Activated T-helper 1 cell treated with Interleukin-2 at 50 U/mL for 16 hours (primary cell): ENCODE data around the gene FRG2.
"Not testable (repeated sequence)": the region's sequence is repeated elsewhere in the genome, so short reads cannot be mapped to it uniquely, and the experiment has no call there.

Experiments used
- DNase-seq: peaks from one replicate; pipeline ENCODE4 v3.0.0-alpha.2; 2020; ENCODE audit warnings: low read depth

The FRG2 gene

DNA sequence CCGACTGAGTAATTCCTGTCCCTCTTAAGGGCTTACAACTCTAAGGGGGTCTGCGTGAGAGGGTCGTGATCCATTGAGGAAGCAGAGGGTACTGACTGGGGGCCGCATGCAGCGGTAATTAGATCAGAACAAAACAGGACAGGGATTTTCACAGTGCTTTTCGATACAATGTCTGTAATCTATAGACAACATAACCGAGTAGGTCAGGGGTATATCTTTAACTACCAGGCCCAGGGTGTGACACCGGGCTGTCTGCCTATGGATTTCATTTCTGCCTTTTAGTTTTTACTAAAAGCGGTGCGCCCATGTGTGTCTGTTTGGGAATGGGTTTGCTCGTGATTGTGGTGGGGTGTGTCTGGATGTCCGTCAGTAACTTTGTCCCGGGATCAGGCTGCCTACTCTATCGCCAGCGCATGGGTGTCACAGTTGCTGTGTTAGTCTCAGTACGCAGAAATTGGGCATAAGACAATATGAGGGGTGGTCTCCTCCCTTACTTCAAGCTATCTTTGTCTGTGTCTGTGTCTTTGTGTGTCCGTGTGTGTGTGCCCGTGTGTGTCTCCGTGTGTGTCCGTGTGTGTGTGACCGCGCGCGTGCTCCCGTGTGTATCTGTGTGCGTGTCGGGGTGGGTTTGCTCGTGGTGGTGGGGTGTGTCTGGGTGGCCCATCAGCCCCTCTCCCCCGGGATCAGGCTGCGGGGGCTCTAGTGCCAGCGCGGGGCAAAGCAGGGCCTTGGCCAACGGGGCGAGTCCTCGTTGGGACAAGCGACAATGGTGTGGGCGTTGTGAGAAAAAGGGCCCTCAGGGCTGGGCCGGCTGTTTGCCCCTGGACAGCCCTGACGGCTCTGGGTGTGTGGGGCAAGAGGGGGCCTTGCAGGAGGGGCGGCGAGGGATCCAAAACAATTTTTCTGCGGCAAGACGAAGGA, 10.4 kb downstream of the FRG2 start:
- no peak for DNase-seq

DNA sequence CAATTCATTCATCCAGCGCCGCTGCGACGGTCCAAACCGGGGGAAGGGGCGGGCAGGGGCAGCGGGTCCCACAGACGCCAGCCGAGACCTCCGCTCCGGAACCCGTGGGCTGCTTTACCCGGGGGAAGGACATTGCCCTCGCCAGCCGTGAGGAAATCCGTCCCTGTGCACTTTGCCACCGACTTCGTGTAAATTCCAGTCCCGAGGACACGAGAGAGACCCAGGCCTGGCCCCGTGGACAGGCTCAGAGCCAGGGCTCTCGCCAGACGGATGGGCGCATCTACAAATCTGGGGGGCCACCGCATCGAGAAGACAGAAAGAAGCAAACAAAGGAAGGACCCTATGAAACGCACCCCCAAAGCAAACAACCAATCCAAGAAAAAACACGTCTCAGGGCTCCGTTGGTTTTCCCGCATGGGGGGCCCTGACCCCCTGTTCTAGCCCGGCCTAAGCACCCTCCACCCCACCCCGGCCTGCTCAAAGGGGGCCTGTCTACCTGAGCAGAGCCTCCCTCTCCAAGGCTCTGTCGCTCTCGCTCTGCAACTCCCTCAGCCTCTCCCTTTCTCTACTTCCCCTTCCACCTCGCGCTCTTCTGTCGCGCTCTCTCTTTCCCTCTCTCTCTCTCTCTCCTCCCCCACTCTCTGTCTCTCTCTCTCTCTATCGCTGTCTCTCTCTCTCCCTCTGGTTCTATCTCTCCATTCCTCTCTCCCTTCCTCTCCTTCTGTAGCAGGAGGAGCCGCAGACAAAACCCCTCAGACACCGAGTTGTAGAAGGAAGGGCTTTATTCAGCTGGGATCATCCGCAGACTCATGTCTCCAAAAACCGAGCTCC, 11.3 kb downstream of the FRG2 start:
- no peak for DNase-seq

DNA sequence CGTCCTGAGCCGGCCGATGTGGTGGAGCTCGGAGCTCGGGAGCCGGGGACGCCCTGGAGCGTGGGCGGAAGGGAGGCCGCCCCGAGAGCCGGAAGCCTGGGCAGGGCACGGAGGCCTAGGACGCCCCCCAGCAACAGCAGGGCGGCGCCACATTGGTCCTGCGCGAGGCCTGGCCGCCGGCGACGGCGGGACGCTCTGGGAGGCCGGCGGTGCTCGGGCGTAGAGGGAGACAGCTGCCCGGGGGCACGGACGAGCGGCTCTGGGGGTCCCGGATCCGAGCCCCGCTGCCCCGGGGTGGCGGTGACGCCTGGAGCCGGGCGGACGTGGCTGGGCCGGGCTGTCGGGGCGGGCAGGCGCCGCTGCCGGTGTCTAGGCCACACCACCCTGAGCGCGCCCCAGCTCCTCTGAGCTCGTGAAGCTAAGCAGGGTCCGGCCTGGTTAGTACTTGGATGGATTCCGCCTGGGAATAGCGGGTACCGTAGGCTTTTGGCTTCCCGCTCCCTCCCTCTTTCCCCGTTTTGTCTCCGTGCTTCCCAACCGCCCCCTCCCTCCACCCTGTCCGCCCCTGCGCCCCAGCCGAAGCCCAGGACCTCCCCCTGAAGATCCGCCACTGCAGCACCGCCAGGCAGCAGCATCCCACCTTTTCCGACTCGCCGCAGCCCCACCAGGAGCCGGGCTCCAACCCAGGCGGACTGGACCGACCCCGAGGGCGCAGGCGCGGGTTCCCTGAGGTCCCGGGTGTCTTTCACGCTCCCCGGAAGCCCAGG, 12.1 kb downstream of the FRG2 start:
- no peak for DNase-seq

DNA sequence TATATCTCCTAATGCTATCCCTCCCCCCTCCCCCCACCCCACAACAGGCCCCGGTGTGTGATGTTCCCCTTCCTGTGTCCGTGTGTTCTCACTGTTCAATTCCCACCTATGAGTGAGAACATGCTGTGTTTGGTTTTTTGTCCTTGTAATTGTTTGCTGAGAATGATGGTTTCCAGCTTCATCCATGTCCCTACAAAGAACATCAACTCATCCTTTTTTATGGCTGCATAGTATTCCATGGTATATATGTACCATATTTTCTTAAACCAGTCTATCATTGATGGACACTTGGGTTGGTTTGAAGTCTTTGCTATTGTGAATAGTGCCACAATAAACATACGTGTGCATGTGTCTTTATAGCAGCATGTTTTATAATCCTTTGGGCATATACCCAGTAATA, 37.1 kb downstream of the FRG2 start:
- not testable (repeated sequence) for DNase-seq

DNA sequence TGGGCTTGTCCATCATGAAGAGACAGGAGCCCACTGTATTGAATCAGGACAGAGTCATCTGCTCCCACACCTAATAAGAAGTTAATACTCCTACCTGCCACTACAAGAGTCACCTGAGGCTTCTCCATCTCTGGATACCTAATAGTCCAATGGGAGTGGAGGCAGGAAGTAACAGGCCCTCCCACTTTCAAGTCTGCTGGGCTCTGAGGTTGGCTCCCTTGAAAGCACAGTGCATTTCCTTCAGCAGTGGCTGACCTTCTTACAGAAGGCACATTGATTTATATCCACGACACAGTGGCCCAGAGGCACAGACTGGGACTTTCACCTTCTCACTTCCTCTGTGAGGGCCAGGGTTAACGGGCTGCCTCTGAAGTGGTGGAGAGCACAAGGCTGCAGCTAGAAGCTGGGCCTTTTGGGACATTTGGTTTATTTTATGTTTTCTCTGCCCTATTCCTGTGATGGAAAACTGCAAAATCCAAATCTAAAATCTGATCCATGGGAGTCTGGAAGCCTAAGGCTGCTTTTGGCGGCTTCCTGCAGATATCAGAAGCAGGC, 38.1 kb downstream of the FRG2 start:
- no peak for DNase-seq

DNA sequence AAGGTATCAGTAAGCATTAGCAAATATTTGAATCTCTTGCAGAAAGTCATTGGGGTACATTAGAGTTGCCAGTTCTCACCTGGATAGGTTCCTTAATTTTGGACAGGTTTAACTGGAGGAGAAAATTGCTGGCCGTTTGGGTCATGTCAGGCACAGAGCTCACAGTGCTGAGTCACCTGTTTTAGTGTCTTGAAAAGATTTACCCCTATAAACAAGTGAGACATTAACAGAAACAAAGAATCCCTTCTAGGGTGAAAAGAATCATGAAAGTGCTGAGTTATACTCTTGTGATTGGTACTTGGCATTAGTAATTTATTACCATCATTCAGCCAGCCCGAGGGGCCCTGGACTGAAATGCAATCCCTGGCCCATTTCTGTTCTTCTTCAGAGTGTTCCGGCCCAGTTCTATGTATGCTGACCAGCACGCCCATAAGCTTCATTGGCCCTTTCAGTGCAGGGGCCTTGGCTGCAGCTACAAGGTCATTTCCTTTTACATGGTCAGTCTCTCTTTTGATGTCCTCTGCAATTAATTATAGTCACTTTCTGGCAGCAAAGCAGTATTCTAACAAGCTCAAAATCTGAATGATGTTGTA, 41.3 kb downstream of the FRG2 start:
- DNase-seq: not testable (repeated sequence)

DNA sequence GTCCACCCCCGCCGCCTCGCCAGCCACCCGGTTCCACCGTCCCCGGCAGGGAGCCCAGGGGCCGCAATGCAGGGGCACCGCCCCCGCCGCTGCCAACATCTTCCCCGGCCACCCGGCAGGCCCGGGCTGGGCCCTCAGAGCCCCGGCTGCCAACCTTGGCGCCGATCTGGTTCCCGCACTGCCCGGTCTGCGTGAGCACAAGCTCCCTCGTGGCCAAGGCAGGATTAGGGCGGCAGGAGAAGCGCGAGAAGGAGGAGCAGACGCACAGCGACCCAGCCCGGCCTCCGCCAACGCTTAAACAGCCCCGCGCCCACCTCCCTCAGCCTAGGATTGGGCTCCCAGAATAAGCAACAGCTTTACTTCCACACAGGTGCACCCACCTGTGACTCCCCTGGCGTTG, 42.4 kb downstream of the FRG2 start:
- not testable (repeated sequence) for DNase-seq

DNA sequence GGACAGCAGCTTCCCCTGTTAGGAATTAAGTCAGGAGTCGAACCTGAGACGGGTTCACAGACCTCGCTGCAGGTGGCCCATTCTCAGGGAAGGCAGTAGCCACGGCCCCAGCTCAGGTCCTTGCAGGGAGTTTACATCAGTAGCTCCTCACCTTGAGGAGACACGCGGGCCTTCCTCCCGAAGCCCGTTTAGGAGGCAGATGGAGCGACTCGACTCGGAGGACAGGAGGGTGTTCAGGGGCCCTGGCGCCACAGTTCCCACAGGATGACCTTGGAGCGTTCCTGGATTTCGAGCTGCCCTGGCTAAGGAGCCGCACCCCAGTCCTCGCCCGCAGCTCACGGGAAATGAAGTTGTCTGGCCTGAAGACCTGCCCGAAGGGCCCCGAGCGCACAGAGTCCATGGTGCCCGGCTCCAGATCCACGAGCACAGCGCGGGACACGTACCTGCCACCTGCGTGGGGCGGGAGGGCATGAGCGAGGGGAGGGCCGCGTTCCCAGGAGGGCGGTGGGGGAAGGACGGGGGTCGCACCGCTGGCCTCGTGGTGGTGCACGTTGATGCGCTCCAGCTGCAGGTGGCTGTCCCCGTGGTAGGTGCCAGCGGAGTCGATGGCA, 43.0 kb downstream of the FRG2 start:
- not testable (repeated sequence) for DNase-seq

DNA sequence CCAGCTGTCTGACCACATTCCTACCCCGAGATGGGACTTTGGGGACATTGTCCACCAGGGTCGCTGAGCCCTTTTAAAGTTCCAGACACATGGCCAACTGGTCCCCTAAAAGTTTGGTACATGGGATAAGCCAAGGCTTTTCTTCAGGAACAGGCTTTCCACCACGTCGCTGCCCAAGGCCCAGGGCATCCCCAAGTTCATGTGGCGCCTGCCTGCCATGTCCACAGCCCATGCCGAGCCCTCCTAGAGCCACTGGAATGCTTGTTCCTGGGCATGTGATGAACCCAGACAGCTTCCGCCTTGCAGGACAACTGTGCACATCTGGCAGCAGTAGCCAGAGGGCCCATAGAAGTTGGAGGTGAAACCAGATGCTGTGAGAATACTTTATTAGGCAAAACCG, 45.1 kb downstream of the FRG2 start:
- no peak for DNase-seq

DNA sequence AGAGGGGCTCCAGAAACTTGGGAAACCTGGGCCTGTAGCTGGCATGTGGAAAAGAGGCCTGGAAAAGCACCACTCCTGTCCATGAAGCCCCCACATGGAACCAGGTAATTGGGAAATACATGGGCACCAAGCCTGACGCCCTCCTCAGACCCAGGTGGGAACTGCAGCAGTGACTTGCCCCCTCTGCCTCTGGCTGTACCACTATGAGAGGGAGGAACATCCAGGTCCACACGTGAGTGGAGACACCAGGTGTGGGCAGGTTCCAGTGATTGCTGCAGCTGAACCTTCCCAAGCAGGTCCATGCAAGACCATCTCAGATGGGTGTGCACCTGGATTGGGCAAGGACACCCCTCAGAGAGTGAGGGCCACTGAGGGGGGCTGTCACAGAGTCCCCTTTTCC, 46.8 kb downstream of the FRG2 start:
- DNase-seq: not testable (repeated sequence)

DNA sequence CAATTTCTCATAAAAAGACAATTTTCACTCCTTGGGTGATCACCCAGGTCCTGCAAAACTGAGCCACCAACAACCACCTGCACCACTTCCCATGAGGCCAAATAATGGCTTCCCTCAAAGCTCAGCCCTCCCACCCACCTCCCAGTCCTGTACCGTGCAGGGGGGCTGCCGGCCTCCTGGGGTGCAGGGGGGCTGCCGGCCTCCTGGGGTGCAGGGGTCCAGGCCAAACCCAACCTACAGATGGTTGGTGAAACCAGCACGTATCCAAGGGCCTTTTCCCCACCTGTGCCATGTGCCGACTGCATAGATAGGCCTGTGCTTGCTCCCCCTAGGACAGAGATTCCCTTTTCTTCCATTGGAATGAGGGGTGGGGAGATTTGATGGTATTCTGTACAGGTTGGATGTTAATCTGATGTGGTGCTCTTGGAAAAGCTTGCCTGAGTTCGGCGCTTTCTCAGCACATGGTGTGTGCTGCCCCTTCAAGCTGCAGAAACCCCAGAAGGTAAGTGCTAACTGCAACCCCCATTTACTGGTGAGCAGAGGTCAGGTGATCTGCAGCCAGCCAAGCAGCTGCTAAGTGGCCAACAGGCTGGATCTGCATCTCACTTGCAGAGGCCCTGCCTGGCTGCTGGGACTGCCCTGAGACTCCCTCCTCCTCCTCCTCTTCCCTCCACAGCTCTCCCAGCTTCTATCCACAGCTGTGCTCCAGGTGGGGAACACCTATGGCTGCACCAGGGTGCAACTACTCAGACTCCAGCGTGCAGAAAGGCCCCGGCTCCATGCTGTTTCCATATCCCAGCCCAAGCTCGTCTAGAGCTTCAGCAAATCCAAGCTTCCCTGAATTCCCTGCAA, 47.6 kb downstream of the FRG2 start:
- DNase-seq: no peak
